Fibroblast of the aortic adventitia (primary cell): ENCODE measurements around the gene TWIST2. TPM values are rescaled to one million over a fixed set of nuclear protein-coding genes. Genes with fewer than 3 reads are reported as not detected.

Experiments used
- DNase-seq: peaks from one replicate; pipeline ENCODE4 v3.0.0-alpha.2; 2010; ENCODE audit warnings: low read depth
- H3K4me3 ChIP-seq: 2 replicates; pipeline ENCODE4 v1.5.1; 2011; ENCODE audit warnings: low read depth, mild to moderate bottlenecking, control low read depth, low read length, moderate library complexity
- total RNA-seq: library from RNA; depleted of rRNA; stranded (reverse); fragments of >200 nt; gene quantifications from 2 replicates; pipeline ENCODE4 v1.2.3, GENCODE V29; 2012; ENCODE audit warnings: low replicate concordance
- TF ChIP-seq, protein P1 (sequence below): IDR thresholded peaks from 2 replicates; pipeline ENCODE4 v1.5.1; 2011; ENCODE audit warnings: mild to moderate bottlenecking, low read length, control low read depth, inconsistent platforms; ENCODE audit not compliant: insufficient read depth

The TWIST2 gene
- total RNA-seq, 1 donor, result 64.1 TPM

- H3K4me3 ChIP-seq, result no peak overlapping the region
- DNase-seq, result no peak
- TF ChIP-seq, protein P1, sequence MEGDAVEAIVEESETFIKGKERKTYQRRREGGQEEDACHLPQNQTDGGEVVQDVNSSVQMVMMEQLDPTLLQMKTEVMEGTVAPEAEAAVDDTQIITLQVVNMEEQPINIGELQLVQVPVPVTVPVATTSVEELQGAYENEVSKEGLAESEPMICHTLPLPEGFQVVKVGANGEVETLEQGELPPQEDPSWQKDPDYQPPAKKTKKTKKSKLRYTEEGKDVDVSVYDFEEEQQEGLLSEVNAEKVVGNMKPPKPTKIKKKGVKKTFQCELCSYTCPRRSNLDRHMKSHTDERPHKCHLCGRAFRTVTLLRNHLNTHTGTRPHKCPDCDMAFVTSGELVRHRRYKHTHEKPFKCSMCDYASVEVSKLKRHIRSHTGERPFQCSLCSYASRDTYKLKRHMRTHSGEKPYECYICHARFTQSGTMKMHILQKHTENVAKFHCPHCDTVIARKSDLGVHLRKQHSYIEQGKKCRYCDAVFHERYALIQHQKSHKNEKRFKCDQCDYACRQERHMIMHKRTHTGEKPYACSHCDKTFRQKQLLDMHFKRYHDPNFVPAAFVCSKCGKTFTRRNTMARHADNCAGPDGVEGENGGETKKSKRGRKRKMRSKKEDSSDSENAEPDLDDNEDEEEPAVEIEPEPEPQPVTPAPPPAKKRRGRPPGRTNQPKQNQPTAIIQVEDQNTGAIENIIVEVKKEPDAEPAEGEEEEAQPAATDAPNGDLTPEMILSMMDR, result no peak
Observed at GRCh38 chr2:238941262-238941792, 93.4 kb downstream of the TWIST2 start.

GRCh38 chr2:238942080-238942725 lies 94.3 kb downstream of the TWIST2 start:
- TF ChIP-seq, protein P1, result no peak
- no peak for DNase-seq
- H3K4me3 ChIP-seq, result no peak overlapping the region

- TF ChIP-seq, protein P1, result no peak
- peak; percentile 55 for DNase-seq
Observed at GRCh38 chr2:238942726-238943300, 94.9 kb downstream of the TWIST2 start.

GRCh38 chr2:238943338-238944067 lies 95.6 kb downstream of the TWIST2 start:
- DNase-seq, result no peak
- TF ChIP-seq, protein P1, result no peak
- no peak overlapping the region for H3K4me3 ChIP-seq

More at GRCh38 chr2:238942726-238943300, 94.9 kb downstream of the TWIST2 start:
- no peak overlapping the region for H3K4me3 ChIP-seq

DNA sequence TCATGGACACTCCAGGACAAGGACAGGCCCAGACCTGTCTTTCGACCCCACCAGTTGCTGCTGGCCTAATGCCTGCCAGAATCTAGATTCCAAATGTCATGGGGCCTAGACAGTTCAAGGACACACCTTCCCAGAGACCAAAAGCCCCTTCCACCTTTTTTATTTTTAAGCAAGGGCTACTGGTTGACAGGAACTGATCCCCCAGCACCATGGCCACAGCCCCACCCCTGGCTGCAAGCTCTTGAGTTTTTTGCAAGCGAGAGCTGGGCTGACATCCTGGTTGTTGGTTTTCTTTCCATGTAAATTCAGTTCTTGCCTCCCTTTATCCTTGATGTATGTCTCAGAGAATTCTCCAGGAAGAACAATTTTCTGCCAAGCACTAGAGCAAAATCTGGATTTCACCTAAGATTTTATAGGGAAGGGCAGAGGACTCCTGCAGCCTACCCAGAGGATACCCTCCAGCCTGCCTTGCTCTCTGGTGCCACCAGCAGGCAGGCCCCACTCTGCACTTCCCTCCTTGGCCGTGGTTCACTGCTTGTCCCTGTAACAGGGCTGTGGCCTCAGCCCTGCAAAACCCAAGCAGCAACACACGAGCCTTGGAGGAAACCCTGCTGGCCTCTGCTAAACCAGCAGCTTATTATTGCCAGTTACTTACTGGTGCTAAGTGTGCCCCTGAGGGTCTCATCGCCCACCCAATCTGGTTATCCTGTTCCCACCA lies 97.7 kb downstream of the TWIST2 start:
- TF ChIP-seq, protein P1, result peak; percentile 96
- DNase-seq, result peak; percentile 75
- H3K4me3 ChIP-seq, result no peak overlapping the region

DNA sequence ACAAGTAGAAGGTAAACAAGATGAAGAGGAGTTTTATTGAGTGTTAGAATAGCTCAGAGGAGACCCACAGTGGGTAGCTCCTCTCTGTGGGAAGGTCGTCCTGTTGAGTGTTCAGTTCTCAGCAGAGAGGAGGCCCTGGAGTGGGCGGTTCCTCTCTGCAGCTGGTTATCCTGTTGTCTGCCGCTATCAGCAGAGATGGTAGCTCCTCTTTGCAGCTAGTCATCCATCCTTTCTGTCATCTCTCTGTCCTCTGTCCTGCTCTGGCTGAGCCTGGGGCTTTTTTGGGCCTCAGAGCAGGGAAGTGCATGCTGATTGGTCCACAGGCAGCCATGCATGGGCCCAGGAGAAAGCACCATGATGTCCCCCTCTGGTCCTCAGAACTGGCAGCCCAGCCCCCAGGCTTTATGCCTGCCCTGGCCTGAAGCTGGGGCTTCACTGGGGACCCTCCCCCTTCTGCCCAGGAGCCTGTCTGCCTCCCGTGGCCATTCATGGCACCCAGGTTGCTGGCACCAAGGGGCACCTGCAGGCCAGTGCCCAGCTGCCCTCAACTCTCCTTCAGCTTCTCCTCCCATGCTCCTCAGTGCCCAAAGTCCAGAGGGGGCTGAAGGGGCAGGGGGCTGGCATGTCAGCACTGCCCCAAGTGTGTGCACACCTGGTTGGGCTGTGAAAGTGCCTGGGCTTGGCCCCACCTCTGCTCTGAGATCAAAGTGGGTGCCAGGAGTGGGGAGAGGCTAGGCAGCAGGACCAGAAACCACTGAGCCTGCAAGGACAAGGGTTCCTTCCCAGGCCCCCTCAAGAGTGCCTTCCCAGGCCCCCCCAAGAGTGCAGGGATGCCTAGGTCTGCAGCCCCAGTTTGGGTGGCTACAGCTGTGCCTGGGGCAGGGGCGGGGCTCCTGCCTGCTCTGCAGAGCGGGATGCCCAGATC lies 98.7 kb downstream of the TWIST2 start:
- TF ChIP-seq, protein P1, result no peak
- H3K4me3 ChIP-seq, result no peak overlapping the region
- no peak for DNase-seq
